Body of pancreas (tissue), 4 donors: Measurements from ENCODE around the gene OTUB2.

Experiments
- CTCF ChIP-seq, 7 experiments: fragments of 450-650 bp in 4 of 7; fragments of 200-600 bp in 3 of 7; sonication (generic) in 3 of 7; IDR thresholded peaks; one replicate each; pipeline ENCODE4 v1.5.1; 2016 to 2019; ENCODE audit warnings: antibody characterized with exemption in 7 of 7
- POLR2A ChIP-seq, 3 donors: fragments of 450-650 bp; IDR thresholded peaks; one replicate each; pipeline ENCODE4 v1.6.1; 2016; ENCODE audit warnings: antibody characterized with exemption in 3 of 3, mild to moderate bottlenecking in 2 of 3

- TF ChIP-seq CTCF (IDR thresholded peaks at IDR 0.05) (no peak), POLR2A (IDR thresholded peaks at IDR 0.05) (no peak)
Observed at GRCh38 chr14:94011795-94012194, 14.3 kb upstream of the OTUB2 start.
